Karpas-422 (cell line): Measurements from ENCODE around the gene CCDC92. TPM values are rescaled to one million over a fixed set of nuclear protein-coding genes. Genes with fewer than 3 reads are reported as not detected.

Source experiments
- DNase-seq: peaks from one replicate; pipeline ENCODE4 v3.0.0-alpha.2; 2015
- H2AFZ ChIP-seq: fragments of 200-600 bp; sonication (generic); 2 replicates; pipeline ENCODE4 v1.6.1; 2014; ENCODE audit warnings: antibody characterized with exemption, low read length, mixed read lengths
- H3K27ac ChIP-seq: fragments of 200-600 bp; sonication (generic); 2 replicates; pipeline ENCODE4 v1.5.1; 2014; ENCODE audit warnings: mild to moderate bottlenecking, low read length, moderate library complexity
- H3K27me3 ChIP-seq: fragments of 200-600 bp; sonication (generic); 2 replicates; pipeline ENCODE4 v1.6.1; 2014; ENCODE audit warnings: low read length, mixed read lengths
- H3K36me3 ChIP-seq: fragments of 200-600 bp; sonication (generic); 2 replicates; pipeline ENCODE4 v1.6.1; 2014; ENCODE audit warnings: low read length, mixed read lengths; ENCODE audit not compliant: insufficient read depth
- H3K4me1 ChIP-seq: fragments of 200-600 bp; sonication (generic); 2 replicates; pipeline ENCODE4 v1.6.1; 2014; ENCODE audit warnings: mild to moderate bottlenecking, low read length, mixed read lengths
- H3K4me2 ChIP-seq: fragments of 200-600 bp; sonication (generic); 2 replicates; pipeline ENCODE4 v1.6.1; 2014; ENCODE audit warnings: low read length, low read depth, mild to moderate bottlenecking; ENCODE audit not compliant: poor library complexity, severe bottlenecking
- H3K4me3 ChIP-seq: fragments of 200-600 bp; sonication (generic); 2 replicates; pipeline ENCODE4 v1.5.1; 2014; ENCODE audit warnings: mild to moderate bottlenecking, antibody characterized with exemption, low read length, mixed read lengths
- H3K79me2 ChIP-seq: fragments of 200-600 bp; sonication (generic); 2 replicates; pipeline ENCODE4 v1.6.1; 2014; ENCODE audit warnings: mild to moderate bottlenecking, low read length, mixed read lengths
- H3K9ac ChIP-seq: fragments of 200-600 bp; sonication (generic); 2 replicates; pipeline ENCODE4 v1.6.0; 2014; ENCODE audit warnings: low read length
- H3K9me2 ChIP-seq: fragments of 200-600 bp; sonication (generic), shearing (Covaris generic); replicated peaks from 2 replicates; pipeline ENCODE4 v1.6.0; 2014; ENCODE audit warnings: mild to moderate bottlenecking, low read length, moderate library complexity; ENCODE audit not compliant: insufficient read depth
- H3K9me3 ChIP-seq: fragments of 300-700, 200-600 bp; sonication (generic); 2 replicates; pipeline ENCODE4 v1.6.1; 2014; ENCODE audit warnings: low read length, mixed read lengths
- H4K20me1 ChIP-seq: fragments of 200-600 bp; sonication (generic); 2 replicates; pipeline ENCODE4 v1.6.1; 2014; ENCODE audit warnings: mild to moderate bottlenecking, antibody characterized with exemption, low read length, low read depth; ENCODE audit not compliant: insufficient read depth
- small RNA-seq: library from RNA; depleted of rRNA; stranded (forward); fragments of <200 nt; gene quantifications from one replicate; pipeline ENCODE3, GENCODE V24; 2014
- total RNA-seq: library from RNA; depleted of rRNA; stranded (reverse); fragments of >200 nt; shearing (Covaris generic); gene quantifications from 2 replicates; pipeline ENCODE4 v1.2.3, GENCODE V29; 2014; ENCODE audit warnings: low replicate concordance; rRNA removed

CCDC92 gene
- total RNA-seq, 1 experiment from 2014 or later = 2.0 TPM

- no peaks in the 10 kb centered on the region for H3K79me2 ChIP-seq
- H3K9ac ChIP-seq = no peak overlapping the region
- H2AFZ ChIP-seq = no peak overlapping the region
- H3K4me1 ChIP-seq = no peaks in the 10 kb centered on the region
- DNase-seq = no peak
- H3K4me2 ChIP-seq = no peak overlapping the region
- no peak overlapping the region for H3K27ac ChIP-seq
- H3K4me3 ChIP-seq = no peak overlapping the region
- no peaks in the 10 kb centered on the region for H4K20me1 ChIP-seq
- no peaks in the 10 kb centered on the region for H3K9me3 ChIP-seq
- no peaks in the 10 kb centered on the region for H3K36me3 ChIP-seq
- H3K27me3 ChIP-seq = no peaks in the 10 kb centered on the region
- H3K9me2 ChIP-seq = no peaks in the 10 kb centered on the region
Measured at GRCh38 chr12:123889848-123890535, 82.6 kb downstream of the CCDC92 start.

GRCh38 chr12:123888989-123889388 lies 83.6 kb downstream of the CCDC92 start:
- Histone ChIP-seq H3K36me3 (no peaks in the 10 kb centered on the region), H3K9me2 (no peaks in the 10 kb centered on the region), H3K4me1 (no peaks in the 10 kb centered on the region), H3K9me3 (no peaks in the 10 kb centered on the region), H4K20me1 (no peaks in the 10 kb centered on the region), H3K27me3 (no peaks in the 10 kb centered on the region), H3K79me2 (no peaks in the 10 kb centered on the region), H3K27ac (no peak overlapping the region), H3K9ac (no peak overlapping the region), H3K4me3 (no peak overlapping the region), H3K4me2 (no peak overlapping the region), H2AFZ (no peak overlapping the region)
- no peak for DNase-seq

DNA sequence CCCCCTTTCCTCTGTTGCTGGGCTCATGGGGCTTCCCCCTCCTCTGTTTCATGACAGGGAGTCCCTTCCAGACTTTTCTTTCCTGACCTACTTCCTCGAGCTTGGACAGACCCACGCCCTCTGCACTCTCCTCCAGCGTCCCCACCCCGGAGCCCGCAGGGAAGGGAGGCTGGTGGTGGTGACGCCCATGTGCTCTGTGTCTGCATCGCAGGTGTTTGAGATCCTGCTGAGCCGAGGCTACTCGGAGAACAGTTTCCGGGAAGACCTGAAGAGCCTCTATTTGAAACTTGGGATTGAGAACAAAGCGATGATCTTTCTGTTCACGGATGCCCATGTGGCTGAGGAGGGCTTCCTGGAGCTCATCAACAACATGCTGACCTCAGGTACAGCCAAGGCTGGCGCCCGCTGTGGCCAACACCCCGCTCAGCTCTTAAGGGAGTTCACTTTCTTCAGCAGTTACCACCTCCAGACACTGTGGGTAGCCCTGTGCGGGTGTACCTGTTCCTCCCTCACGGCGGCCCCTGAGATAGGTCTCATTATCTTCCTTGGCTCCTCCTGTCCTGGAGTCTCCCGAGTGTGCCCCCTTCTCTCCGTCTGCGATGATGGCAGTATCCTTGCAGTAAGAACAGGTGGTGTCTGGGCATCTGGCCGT lies 85.6 kb downstream of the CCDC92 start:
- H3K9ac ChIP-seq = no peak overlapping the region
- H3K79me2 ChIP-seq = no peaks in the 10 kb centered on the region
- no peak overlapping the region for H3K4me3 ChIP-seq
- H3K4me1 ChIP-seq = no peaks in the 10 kb centered on the region
- no peak overlapping the region for H3K27ac ChIP-seq
- no peak overlapping the region for H2AFZ ChIP-seq
- no peaks in the 10 kb centered on the region for H3K9me3 ChIP-seq
- H4K20me1 ChIP-seq = no peaks in the 10 kb centered on the region
- no peaks in the 10 kb centered on the region for H3K27me3 ChIP-seq
- H3K4me2 ChIP-seq = no peak overlapping the region
- no peaks in the 10 kb centered on the region for H3K36me3 ChIP-seq
- H3K9me2 ChIP-seq = no peaks in the 10 kb centered on the region
- DNase-seq = no peak

DNA sequence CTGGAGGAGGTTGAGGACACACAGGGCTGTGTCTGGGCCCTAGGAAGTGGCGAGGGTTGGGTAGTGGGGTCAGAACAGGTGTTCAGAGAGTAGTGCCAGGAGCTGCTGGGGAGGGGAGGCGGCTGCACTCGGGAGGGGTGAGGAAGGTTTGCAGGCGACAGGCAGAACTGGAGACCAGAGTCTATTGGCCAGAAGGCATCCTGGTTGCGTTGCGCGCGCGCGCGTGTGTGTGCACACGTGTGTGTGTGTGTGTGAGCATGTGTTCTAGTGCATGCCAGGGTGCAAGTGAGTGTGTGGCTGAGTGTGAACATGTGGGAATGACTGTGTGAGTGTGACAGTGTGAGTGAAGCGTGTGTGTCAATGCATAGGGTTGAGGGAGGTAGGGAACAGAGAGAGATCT lies 86.4 kb downstream of the CCDC92 start:
- no peak overlapping the region for H3K27ac ChIP-seq

More for the DNA sequence above, 86.4 kb downstream of the CCDC92 start:
- no peak overlapping the region for H3K4me3 ChIP-seq
- no peaks in the 10 kb centered on the region for H3K27me3 ChIP-seq
- no peaks in the 10 kb centered on the region for H3K79me2 ChIP-seq
- no peak for DNase-seq
- H3K9me3 ChIP-seq = no peaks in the 10 kb centered on the region
- H3K36me3 ChIP-seq = no peaks in the 10 kb centered on the region
- H3K4me2 ChIP-seq = no peak overlapping the region
- no peaks in the 10 kb centered on the region for H3K9me2 ChIP-seq
- H3K4me1 ChIP-seq = no peaks in the 10 kb centered on the region
- no peak overlapping the region for H3K9ac ChIP-seq
- no peaks in the 10 kb centered on the region for H4K20me1 ChIP-seq
- H2AFZ ChIP-seq = no peak overlapping the region

Small RNAs within 50 kb of the gene (small RNA-seq; reads per million reads assigned to genes)
- gene AC068790.4 = not detected
- gene AC068790.6 = not detected

Other genes with a start within 250 kb of the CCDC92 start
- 0.29 and 0.30 TPM in 2 replicates for gene DNAH10, start 210.5 kb downstream of the CCDC92 start, total RNA-seq
- 21.0 and 24.4 TPM in 2 replicates for gene ZNF664, start 384 bp upstream of the CCDC92 start, total RNA-seq